OCI-M1 (cell line): ENCODE data around the gene LATS2.

ENCODE experiments used
- DNase-seq: peaks from one replicate; lab custom pipeline; 2025; lab: John Stamatoyannopoulos, UW

LATS2 gene

DNA sequence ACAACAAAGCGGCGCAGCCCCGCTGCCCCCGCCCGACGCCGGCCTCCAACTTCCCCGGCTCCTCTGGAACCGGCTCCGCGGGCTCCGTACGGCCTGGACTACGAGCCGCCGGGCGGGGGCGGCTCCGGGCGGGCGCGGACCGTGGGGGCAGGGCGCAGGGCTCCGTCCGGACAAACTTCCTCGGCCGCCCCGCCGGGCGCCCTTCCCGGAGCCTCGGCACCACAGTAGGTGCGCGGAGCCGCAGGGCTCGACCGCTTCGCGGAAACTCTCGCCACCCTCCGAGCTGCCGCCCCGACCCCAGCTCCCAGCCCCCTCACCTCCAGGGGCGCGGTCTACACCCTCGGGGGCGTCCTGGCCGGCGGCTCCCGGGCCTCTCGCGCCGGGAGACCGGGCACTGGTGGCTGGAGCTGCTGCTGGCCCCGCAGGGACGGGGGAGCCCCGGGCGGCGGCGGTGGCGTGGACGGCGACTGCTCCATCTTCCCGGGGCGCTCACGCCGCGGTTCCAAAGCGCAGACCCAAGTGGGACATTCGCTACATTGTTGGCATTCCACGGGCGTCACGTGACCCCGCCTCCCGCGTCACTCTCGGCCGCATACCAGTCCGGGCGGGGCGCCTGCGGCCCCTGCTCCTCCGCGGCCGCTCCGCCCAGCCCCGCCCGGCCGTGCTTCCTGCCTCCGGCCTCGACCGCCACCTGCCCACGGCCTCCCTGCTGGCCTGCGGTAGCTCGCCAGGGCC lies at the start of gene LATS2:
Gene LATS2, minus strand, starts transcription at position 558 of the 735 bp plus-strand sequence. CDS start 15,560 bp downstream, outside the sequence.
- peak; percentile 91 for DNase-seq

DNA sequence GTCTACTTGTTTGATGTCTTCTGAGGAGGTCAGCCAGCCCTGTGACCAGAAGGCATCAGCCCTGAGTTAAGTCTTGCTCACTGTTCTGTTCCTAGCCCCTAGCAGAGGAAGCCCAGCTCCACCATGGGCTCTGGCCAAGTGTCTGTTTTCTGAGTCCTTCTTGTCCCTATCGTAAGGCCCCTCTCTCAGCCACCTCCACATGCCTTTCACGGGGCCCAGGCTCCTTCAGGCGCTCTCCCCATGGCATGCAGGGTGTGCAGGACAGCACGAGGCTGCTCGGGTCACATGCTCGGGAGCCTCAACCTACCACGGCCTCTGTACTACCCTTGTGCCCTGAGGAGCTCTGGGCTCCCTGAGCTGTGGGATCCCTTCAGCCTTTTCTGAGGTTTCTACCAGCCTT lies 47.8 kb upstream of the LATS2 start:
- DNase-seq, result no peak

DNA sequence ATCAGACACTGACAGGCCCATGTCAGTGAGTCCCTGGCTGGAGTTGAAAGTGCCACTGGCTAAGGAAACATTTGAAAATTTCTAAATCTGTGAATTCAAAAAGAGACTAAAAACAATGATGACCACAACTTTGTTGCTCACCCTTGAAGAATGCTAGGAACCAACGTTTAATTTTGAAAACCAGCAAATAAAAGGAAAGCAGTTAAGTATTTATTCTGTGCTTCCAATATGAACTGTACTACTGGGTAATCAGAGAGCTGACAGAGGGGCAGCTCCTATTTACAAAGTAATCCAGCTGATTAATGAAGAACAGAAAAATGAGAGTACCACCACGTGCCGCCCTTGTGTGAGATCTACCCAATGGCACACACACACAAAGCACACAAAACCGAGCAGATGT lies 44.7 kb upstream of the LATS2 start:
- no peak for DNase-seq

DNA sequence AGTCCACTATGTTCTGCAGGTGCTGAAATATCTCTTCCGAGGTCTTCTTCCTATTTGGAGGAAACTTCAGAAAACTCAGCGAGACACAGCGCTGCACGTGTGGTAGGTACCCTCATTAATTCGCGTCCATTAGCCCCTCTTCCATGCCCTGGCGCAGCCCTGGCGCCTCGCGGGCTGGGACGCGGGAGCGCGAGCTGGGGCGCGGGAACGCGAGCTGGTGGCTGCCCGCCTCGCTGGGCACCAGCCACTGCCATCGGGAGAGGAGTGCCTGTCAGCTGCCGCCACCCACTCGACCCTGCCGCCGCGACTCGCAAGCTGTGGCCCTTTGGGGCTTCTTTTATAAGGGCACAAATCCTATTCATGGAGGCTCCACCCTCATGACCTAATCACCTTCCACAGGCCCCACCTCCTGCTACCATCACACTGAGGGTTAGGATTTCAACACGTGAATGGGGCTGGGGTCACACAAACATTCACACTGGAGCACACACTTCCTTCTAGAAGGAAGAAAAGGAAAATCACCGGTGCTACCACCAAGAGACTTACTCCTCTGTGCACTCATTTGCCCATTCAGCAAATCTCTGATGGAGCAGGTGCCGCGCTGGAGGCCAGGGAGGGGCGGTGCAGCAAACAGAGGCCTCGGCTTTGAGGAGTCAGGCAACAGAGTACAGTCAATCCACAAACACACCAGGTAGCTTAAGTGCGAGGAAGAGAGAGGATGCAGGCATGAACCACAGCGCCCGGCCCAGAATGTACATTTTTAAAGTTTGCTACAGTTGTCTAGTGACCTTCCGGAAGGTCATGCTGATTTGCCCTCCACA lies 43.0 kb upstream of the LATS2 start:
- DNase-seq, result no peak

DNA sequence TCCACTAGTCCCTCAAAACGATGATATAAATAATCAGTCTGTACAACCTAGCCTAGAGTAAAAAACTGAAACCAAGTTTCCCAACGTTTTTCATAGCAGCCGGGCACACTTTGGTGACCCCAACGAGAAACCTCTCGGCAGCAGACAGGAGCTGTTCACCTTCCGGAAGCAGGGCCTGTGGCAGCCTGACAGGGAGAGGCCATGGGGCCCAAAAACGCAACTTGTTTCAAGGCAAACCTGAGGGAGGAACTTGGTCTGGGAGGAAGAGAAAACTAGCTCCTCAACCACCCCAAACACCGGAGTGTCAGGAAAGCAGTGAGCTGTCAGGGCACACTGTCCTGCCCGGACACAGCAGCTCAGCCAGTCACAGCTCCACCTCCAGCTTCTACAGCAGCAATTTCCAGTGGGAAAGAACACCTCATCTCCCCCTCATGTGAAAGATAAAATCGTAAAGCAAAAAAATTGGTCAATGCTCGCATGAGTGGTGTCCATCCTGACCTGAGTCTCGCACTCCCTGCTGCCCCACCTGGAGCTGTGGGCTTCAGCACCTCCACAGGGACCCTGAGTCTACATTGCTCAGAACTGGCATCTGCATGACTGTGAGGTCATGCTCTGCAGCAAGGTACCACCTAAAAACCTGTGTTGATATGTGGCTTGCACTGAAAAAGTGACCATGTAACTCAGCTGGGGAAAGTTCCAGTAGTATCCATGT lies 40.6 kb upstream of the LATS2 start:
- no peak for DNase-seq

DNA sequence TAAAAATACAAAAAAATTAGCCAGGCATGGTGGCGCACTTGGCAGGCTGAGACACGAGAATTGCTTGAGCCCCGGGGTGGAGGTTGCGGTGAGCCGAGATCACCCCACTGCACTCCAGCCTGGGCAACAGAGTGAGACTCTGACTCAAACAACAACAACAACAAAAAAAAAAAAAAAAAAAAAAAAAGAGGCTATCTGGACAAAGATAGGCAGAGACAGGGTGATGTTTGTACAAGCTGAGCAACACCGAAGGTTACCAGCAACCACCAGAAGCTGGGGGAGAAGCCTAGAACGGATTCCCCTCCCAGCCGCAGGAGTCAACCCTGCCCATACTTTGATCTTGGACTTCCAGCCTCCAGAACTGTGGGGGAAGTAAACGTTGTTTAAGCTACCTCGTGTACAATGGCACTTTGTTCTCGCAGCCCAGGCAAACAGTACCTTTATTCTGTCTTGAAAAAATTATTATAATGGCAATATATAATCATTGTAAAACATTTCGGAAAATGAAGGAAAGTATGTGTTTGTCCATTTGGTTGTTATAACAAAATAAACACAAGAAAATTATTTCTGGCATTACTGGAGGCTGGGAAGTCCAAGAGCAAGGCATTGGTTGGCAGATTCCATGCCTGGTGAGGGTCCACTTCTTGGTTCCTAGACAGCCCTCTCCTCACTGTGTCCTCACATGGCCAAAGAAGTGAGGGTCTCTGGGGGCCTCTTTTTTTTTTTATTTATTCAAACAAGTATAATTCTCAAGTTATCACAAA lies 39.8 kb upstream of the LATS2 start:
- DNase-seq, result no peak

DNA sequence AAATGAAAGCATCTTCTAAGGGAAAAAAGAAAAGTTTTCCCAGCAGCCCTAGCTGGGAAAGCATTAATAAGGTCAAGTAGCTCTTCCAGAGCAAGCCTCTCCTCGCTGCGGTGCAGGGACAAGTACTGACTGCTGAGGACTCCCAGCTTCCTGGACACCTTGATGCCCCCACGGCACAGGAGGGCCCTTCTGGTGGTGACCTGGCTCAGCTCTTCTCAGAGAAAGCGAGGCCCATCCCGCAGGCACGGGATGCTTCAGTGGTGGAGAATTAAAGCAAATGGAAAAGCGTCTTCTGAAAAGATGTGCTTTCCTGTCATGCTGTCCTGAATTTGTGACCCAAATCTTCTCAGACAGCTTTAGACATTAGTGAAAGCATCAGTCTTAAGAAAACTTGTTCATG lies 38.8 kb upstream of the LATS2 start:
- no peak for DNase-seq

DNA sequence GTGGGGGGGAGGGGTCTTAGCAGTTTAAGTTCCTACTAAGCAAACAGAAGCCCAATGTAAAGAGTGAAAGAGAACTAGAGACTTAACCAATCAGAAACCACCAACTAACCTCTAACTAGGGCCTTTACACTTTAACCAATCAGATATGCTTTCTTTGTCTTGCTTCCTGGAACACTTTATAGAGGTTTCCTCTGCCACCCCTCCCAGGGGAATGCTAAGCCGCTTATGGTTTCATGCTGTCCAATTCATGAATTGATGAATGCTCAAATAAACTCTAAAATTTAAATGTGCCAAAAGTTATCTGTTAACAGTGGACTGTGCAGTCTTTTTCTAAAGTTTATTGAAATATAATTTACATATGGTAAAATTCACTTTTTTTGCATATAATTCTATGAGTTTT lies 33.9 kb upstream of the LATS2 start:
- DNase-seq, result no peak

DNA sequence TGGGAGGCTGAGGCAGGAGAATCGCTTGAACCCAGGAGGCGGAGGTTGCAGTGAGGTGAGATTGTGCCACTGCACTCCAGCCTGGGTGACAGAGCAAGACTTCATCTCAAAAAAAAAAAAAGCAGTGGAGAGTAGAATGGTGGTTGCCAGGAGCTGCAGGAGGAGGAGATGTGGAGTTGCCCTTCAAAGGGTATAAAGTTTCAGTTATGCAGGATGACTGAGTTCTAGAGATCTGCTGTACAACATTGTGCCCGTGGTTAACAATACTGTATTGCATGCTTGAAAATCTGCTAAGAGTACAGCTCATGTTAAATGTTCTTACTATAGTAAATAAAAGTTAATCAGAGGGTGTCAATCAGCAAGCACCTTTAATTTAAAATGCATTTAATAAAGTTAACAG lies 28.4 kb upstream of the LATS2 start:
- no peak for DNase-seq

DNA sequence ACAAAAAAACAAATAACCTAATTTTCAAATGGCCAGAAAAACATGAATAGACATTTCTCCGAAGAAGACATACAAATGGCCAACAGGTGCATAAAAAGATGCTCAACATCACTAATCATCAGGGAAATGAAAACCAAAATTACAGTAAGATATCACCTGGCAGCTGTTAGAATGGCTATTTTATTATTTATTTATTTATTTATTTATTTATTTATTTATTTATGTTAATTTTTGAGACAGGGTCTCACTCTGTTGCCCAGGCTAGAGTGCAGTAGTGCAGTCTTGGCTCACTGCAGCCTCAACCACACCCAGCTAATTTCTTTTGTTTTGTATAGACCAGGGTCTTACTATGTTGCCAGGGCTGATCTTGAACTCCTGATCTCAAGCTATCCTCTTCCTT lies 27.1 kb upstream of the LATS2 start:
- no peak for DNase-seq

DNA sequence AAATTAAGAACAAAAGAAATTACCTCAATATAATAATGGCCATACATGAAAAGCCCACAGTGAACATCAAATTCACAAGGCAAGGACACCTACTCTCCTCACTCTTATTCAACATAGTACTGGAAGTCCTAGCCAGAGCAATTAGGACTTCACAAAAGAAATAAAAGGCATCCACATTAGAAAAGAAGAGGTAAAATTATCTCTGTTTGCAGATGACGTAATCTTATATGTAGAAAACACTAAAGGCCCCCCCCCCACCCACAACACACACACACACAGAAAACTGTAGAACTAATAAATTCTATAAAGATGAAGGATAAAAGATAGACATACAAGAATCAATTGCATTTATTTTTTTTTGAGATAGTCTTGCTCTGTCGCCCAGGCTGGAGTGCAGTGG lies 25.5 kb upstream of the LATS2 start:
- no peak for DNase-seq

DNA sequence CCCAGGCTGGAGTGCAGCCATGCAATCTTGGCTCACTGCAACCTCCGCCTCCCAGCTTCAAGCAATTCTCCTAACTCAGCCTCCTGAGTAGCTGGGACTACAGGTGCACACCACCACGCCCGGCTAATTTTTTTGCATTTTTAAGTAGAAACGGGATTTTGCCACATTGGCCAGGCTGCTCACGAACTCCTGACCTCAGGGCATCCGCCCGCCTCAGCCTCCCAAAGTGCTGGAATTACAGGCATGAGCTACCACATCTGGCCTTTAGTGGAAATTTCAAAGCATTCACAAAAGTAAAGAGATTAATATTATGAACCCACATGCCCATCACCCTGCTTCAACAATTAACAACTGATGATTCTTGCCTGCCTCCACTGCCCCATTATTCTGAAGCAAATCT lies 20.5 kb upstream of the LATS2 start:
- no peak for DNase-seq

DNA sequence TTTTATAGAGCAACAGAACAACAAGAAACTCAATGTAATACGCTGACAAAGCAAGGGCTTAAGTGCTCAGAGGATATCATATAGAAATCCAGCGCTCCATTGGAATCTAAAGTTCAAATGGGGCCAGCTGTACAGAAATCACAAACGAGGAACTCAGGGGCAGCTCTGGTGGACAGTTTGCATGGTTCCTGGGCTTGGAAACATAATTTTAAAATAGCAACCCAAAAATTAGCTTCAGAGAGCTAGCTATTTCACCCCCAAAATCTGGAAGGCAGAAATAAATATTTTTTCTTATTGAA lies 19.2 kb upstream of the LATS2 start:
- no peak for DNase-seq

DNA sequence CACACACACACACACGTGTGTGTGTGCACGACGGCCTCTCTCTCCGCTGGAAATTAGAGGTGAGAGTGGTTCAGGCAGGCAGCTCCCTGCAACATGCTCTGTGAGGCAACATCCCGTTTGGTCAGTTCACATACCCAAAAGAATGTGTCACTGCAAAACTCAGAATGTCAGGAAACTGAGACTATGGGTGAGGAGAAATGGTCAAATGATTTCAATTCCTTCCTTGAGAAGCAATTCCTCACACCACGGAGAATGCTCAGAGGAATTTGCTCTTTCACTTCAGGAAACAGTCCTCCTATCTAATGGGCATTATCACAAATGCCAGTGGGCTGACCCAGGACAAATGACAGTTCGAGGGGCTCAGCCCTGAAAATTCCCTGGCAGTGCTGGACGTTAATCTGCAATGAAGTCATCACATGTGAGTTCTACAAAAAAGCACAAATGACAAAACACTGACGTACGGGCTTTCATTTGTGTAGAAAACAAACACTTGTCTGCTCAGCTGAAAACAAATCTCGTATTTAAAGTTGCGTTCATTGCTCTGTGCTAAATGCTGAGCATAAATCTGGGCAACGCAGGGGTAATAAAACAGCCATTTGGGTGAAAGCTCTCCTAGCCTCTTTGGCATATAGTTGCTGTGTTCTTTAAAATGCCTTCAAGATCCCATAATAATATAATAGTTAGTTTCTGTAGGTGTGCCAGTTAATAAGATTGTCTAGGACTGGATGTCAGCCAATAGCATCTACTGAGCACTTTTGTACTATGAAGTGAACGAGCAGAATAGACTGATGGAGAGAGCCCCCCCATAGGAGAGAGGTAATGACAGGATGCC lies 18.6 kb upstream of the LATS2 start:
- no peak for DNase-seq

DNA sequence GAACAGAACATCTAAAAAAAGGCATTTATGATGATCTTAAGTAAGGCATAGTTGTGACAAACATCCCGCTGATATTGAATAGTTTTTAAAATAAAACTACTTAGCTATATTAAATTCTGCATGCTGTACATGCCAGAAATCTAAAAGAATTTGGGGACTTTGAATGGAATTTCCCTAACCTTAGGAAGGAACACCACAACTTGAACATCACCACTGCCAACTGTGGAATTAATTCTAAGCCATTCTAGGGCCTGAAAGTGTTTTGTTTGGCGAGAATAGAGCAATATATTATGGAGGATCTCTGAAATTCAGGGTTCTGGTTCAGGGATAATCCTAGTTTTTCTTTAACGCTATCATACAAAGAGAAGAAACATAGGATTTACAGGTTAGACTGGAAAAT lies 17.8 kb upstream of the LATS2 start:
- no peak for DNase-seq

DNA sequence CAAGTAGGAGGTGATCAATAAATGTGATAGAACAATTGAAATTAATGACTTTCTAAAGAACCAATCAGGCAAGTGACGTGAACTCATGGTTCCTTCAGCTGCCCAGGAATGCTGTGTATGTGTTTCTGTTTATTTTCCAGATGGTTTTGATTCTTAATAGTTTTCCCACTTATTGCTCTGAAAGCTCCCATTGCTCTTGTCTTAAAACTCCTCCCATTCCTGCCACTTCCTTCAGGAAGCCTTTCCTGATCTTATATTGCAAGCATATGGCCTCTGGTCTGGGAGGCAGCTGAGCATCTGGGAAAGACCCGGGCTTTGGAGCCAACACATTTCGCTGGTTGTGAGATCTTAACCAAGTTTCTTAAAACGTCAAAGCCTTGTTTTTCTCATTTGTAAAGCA lies 17.1 kb upstream of the LATS2 start:
- DNase-seq, result no peak

DNA sequence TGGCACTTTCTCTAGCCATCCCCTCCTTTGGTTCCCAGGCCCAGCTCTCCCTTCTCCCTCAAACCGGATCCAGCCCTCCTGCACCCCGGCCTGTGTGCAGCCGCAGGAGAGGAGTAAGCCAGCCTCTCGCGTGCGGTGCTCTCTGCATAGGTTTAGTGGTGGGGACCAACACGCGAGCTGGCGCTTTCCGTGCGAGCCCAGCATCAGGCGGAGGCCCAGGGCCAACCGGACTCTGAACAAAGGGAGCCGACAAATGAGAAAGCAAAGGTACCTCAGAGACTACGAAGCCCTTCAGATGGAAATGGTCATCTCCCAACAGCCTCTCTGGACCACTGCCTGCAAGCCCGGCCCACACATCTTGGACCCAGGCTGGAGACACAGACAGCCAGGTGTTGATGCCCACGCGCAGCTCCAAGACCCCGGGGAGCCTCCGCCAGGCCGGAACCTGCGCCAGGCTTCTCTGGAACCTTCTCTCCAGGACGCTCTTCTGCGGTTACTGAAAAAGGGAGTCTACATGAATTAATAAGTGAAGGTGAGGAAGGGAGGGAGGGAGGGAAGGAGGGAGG lies 16.5 kb upstream of the LATS2 start:
- DNase-seq, result no peak

DNA sequence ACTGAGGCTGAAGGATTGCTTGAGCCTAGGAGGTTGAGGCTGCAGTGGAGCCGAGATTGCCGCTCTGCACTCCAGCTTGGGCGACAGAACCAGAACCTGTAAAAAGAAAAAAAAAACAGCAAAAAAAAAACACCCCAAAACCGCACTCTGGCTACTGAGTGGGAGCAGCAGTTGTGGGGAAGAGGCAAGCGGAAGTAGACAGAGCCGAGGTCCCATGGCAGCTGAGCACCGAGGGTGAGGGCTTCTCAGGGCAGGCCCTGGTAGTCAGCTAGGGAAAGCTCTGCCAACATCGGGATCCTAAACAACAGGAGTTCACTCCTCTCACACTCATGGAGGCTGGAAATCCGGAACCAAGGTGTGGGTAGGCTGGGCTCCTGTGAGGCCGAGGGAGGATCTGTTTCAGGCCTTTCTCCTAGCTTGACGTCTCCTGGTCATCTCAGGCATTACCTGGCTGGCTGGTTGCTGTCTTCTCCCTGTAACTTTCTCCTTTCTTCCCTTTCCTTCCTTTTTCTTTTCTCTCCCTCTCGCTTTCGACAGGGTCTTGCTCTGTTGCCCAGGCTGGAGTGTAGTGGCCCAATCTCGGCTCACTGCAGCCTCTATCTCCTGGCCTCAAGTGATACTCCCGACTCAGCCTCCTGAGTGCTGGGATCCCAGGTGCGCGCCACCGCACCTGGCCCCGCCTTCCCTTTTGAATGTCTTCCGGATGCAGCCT lies 15.8 kb upstream of the LATS2 start:
- DNase-seq, result no peak

DNA sequence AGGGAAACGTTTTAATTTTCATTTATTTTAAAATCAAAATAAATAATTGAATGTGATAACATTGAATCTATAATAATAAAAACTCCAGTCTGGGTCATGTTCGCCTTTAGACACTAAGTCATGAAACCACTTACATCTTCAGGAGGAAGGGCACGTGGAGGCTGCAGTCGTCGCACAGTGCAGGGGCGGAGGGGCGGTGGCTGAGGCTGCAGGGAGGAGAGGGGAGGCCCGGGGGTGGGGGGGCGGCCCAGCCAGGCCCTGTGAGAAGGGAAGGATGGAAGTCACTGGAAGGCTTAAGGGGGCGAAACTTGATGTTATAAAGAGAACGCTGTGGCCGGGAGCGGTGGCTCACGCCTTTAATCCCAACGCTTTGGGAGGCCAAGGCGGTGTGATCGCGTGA lies 14.9 kb upstream of the LATS2 start:
- no peak for DNase-seq
